ENCODE data around the gene GAB2. TPM values are rescaled to one million over a fixed set of nuclear protein-coding genes. Genes with fewer than 3 reads are reported as not detected.

GAB2 gene
- polyA plus RNA-seq, 3 donors: 2.8 to 39.4 (median 4.4) TPM

- peak overlapping the region in 1 of 2 donors; percentile 48 for H3K27ac ChIP-seq (ENCODE audit: low read depth in 1 of 2, low read length in 2 of 2)
- WGBS (ENCODE audit: insufficient coverage): 94% methylated on average over 4 of the region's 5 CpGs
These were observed 133.4 kb downstream of the GAB2 start for GRCh38 chr11:78284260-78284659.

GRCh38 chr11:78282821-78283220, 134.8 kb downstream of the GAB2 start:
- WGBS (ENCODE audit: insufficient coverage): 100% methylated on average over 1 of the region's 1 CpG
- peaks cover 25 to 33% of the 10 kb centered on the region in 2 donors for H3K36me3 Mint-ChIP-seq

More at GRCh38 chr11:78284260-78284659, 133.4 kb downstream of the GAB2 start:
- Histone ChIP-seq H3K4me3 (replicated peaks in 1 of 3; ENCODE audit: low read depth in 2 of 3, low read length in 3 of 3) (no peak overlapping the region), H3K4me1 (ENCODE audit: control insufficient read depth in 1 of 2, insufficient read depth in 2 of 2, low read length in 2 of 2) (peaks cover 24 to 53% of the 10 kb centered on the region in 2 donors), H3K79me2 (ENCODE audit: insufficient read depth, low read length) (peaks cover 87% of the 10 kb centered on the region), H4K20me1 (ENCODE audit: insufficient read depth, low read length) (peaks cover 18% of the 10 kb centered on the region), H3K27me3 (ENCODE audit: control insufficient read depth in 2 of 2, insufficient read depth in 2 of 2, low read length in 2 of 2) (no peaks in the 10 kb centered on the region), H2AFZ (ENCODE audit: insufficient read depth, low read depth, low read length, poor library complexity, severe bottlenecking) (no peak overlapping the region), H3K4me2 (replicated peaks; ENCODE audit: extremely low read depth, low read length, poor library complexity, severe bottlenecking) (no peak overlapping the region), H3K9ac (ENCODE audit: insufficient read depth, low read length, poor library complexity, severe bottlenecking) (no peak overlapping the region), H3K9me3 (replicated peaks in 1 of 2; ENCODE audit: control insufficient read depth in 1 of 2, insufficient read depth in 1 of 2, low read length in 2 of 2) (no peaks in the 10 kb centered on the region), H3K36me3 (replicated peaks in 1 of 2; ENCODE audit: control insufficient read depth in 1 of 2, insufficient read depth in 2 of 2, low read length in 2 of 2) (peaks cover 13 to 18% of the 10 kb centered on the region in 2 donors)
- DNase-seq: no peak
- Mint-ChIP-seq H3K4me3 (no peak overlapping the region), H3K36me3 (peaks cover 25 to 26% of the 10 kb centered on the region in 2 donors), H3K9me3 (no peaks in the 10 kb centered on the region), H3K4me1 (peaks cover 44% of the 10 kb centered on the region), H3K27me3 (ENCODE audit: low read depth in 3 of 3) (no peaks in the 10 kb centered on the region), H3K27ac (no peak overlapping the region)
- intact Hi-C loops (cut with micrococcal nuclease): no loop called here
- no peak for TF ChIP-seq CTCF (IDR thresholded peaks at IDR 0.05)

More at GRCh38 chr11:78282821-78283220, 134.8 kb downstream of the GAB2 start:
- no peak overlapping the region for H3K9ac ChIP-seq (ENCODE audit: insufficient read depth, low read length, poor library complexity, severe bottlenecking)
- no peak for DNase-seq
- peaks cover 18% of the 10 kb centered on the region for H4K20me1 ChIP-seq (ENCODE audit: insufficient read depth, low read length)
- H3K4me1 ChIP-seq (ENCODE audit: control insufficient read depth in 1 of 2, insufficient read depth in 2 of 2, low read length in 2 of 2): peaks cover 13 to 47% of the 10 kb centered on the region in 2 donors
- H3K27ac Mint-ChIP-seq: no peak overlapping the region
- no peak overlapping the region for H3K27ac ChIP-seq (ENCODE audit: low read depth in 1 of 2, low read length in 2 of 2)
- no peak for TF ChIP-seq CTCF (IDR thresholded peaks at IDR 0.05)
- H3K4me1 Mint-ChIP-seq: peaks cover 48% of the 10 kb centered on the region
- no peaks in the 10 kb centered on the region for H3K9me3 Mint-ChIP-seq
- no peaks in the 10 kb centered on the region for H3K27me3 ChIP-seq (ENCODE audit: control insufficient read depth in 2 of 2, insufficient read depth in 2 of 2, low read length in 2 of 2)
- H3K4me3 Mint-ChIP-seq: no peak overlapping the region
- H3K79me2 ChIP-seq (ENCODE audit: insufficient read depth, low read length): peaks cover 84% of the 10 kb centered on the region
- intact Hi-C loops (cut with micrococcal nuclease): no loop called here
- H3K4me3 ChIP-seq (replicated peaks in 1 of 3; ENCODE audit: low read depth in 2 of 3, low read length in 3 of 3): no peak overlapping the region
- no peak overlapping the region for H3K4me2 ChIP-seq (replicated peaks; ENCODE audit: extremely low read depth, low read length, poor library complexity, severe bottlenecking)
- no peak overlapping the region for H2AFZ ChIP-seq (ENCODE audit: insufficient read depth, low read depth, low read length, poor library complexity, severe bottlenecking)
- no peaks in the 10 kb centered on the region for H3K9me3 ChIP-seq (replicated peaks in 1 of 2; ENCODE audit: control insufficient read depth in 1 of 2, insufficient read depth in 1 of 2, low read length in 2 of 2)
- H3K27me3 Mint-ChIP-seq (ENCODE audit: low read depth in 3 of 3): no peaks in the 10 kb centered on the region
- H3K36me3 ChIP-seq (replicated peaks in 1 of 2; ENCODE audit: control insufficient read depth in 1 of 2, insufficient read depth in 2 of 2, low read length in 2 of 2): peaks cover 13 to 28% of the 10 kb centered on the region in 2 donors

Data from CD14-positive monocyte (primary cell).